ENCODE measurements around the gene F8. TPM values are rescaled to one million over a fixed set of nuclear protein-coding genes. Genes with fewer than 3 reads are reported as not detected.

Gene F8
- total and polyA plus RNA-seq, 2 of the 4 experiments (the other 2 are of a cell fraction), result 1.4 to 1.5 TPM

GRCh38 chrX:154829134-154829533 lies 193.4 kb downstream of the F8 start:
- Histone ChIP-seq H2BK20ac (ENCODE audit: low read depth, low read length) (no peak overlapping the region), H3K4me2 (ENCODE audit: low read depth, low read length) (no peak overlapping the region), H3K9me1 (ENCODE audit: insufficient read depth, low read length) (no peaks in the 10 kb centered on the region), H3K36me3 (ENCODE audit: control insufficient read depth, insufficient read depth, low read length) (no peaks in the 10 kb centered on the region), H2AFZ (replicated peaks; ENCODE audit: low read length, poor library complexity) (no peak overlapping the region), H3K23ac (ENCODE audit: low read depth, low read length) (no peak overlapping the region), H3K14ac (replicated peaks; ENCODE audit: low read depth, low read length) (no peak overlapping the region), H3K27ac (ENCODE audit: insufficient read depth, low read length) (no peak overlapping the region), H2AK5ac (ENCODE audit: low read depth, low read length) (no peak overlapping the region), H3K56ac (ENCODE audit: extremely low read depth, insufficient read depth, low read length) (no peak overlapping the region), H3K79me1 (ENCODE audit: low read depth in 1 of 2, low read length in 2 of 2) (no peaks in the 10 kb centered on the region), H2AK9ac (replicated peaks; ENCODE audit: low read depth, low read length, poor library complexity) (no peak overlapping the region), H4K8ac (ENCODE audit: low read depth in 2 of 2, low read length in 2 of 2) (no peak overlapping the region), H3K9me3 (ENCODE audit: control insufficient read depth, insufficient read depth, low read length) (peaks cover 2% of the 10 kb centered on the region; the same call in 1 of the 2 replicates), H3K4me3 (ENCODE audit: insufficient read depth, low read depth, low read length) (no peak overlapping the region), H2BK120ac (ENCODE audit: low read depth, low read length) (no peak overlapping the region), H3K4ac (ENCODE audit: low read depth, low read length) (no peak overlapping the region), H3K4me1 (ENCODE audit: control insufficient read depth, insufficient read depth, low read length) (no peaks in the 10 kb centered on the region), H2BK5ac (ENCODE audit: low read depth, low read length, poor library complexity, severe bottlenecking) (no peak overlapping the region), H4K20me1 (ENCODE audit: insufficient read depth, low read length) (no peaks in the 10 kb centered on the region), H3K27me3 (ENCODE audit: control insufficient read depth, insufficient read depth, low read length) (no peaks in the 10 kb centered on the region), H4K5ac (ENCODE audit: low read depth, low read length) (no peak overlapping the region), H3K9ac (ENCODE audit: low read depth, low read length) (no peak overlapping the region), H4K91ac (ENCODE audit: insufficient read depth, low read depth, low read length) (no peak overlapping the region), H3K18ac (ENCODE audit: low read depth, low read length) (no peak overlapping the region), H2BK15ac (ENCODE audit: low read depth, low read length) (no peak overlapping the region)
- dilution Hi-C loops (cut with HindIII; ENCODE audit: low sequenced_read_pairs, unreplicated experiment), result no loop called here
- CTCF ChIA-PET, result no interaction called here
- no peak for ATAC-seq (ENCODE audit: low read depth)
- POLR2A ChIA-PET (ENCODE audit: unreplicated experiment), result no interaction called here
- DNase-seq, result no peak
- intact Hi-C loops (cut with micrococcal nuclease), result no loop called here
- BruUV-seq (replicated peaks), result no TSS peak
- TF ChIP-seq SMC3 (IDR thresholded peaks at IDR 0.05; ENCODE audit: low read depth, low read length) (no peak), MXI1 (IDR thresholded peaks at IDR 0.05; ENCODE audit: borderline replicate concordance, low read depth, low read length) (no peak), BHLHE40 (IDR thresholded peaks at IDR 0.05; ENCODE audit: low read depth, low read length) (no peak), MAFK (IDR thresholded peaks at IDR 0.05; ENCODE audit: low read depth, low read length) (no peak), USF2 (IDR thresholded peaks at IDR 0.05; ENCODE audit: low read depth, low read length) (no peak), CEBPB (IDR thresholded peaks at IDR 0.05; ENCODE audit: low read depth, low read length) (no peak), RAD21 (IDR thresholded peaks at IDR 0.05; ENCODE audit: low read length) (no peak), RFX5 (IDR thresholded peaks at IDR 0.05; ENCODE audit: low read depth, low read length) (no peak), RCOR1 (IDR thresholded peaks at IDR 0.05; ENCODE audit: insufficient replicate concordance, low read length) (no peak), MAZ (IDR thresholded peaks at IDR 0.05; ENCODE audit: borderline replicate concordance, low read depth, low read length) (no peak), CHD1 (IDR thresholded peaks at IDR 0.05; ENCODE audit: low read depth, low read length) (no peak), FOS (IDR thresholded peaks at IDR 0.05; ENCODE audit: low read depth, low read length) (no peak), CTCF (conservative IDR thresholded peaks at IDR 0.05; ENCODE audit: low read depth, low read length) (no peak), POLR2A (IDR thresholded peaks at IDR 0.05; ENCODE audit: low read depth, low read length) (no peak), NFE2L2 (IDR thresholded peaks at IDR 0.05; ENCODE audit: low read depth, low read length) (no peak), ELK1 (IDR thresholded peaks at IDR 0.05; ENCODE audit: borderline replicate concordance, low read depth, low read length) (no peak)
- in situ Hi-C loops (cut with MboI; ENCODE audit: low sequenced_read_pairs), result no loop called here
